ENCODE results near the gene HSD17B2. TPM values are rescaled to one million over a fixed set of nuclear protein-coding genes. Genes with fewer than 3 reads are reported as not detected.
"Not testable (repeated sequence)": the region's sequence is repeated elsewhere in the genome, so short reads cannot be mapped to it uniquely, and the experiment has no call there.

HSD17B2 gene
- total and polyA plus RNA-seq, 8 donors, result 0.11 to 0.86 (median 0.37) TPM

- Histone ChIP-seq H3K4me3 (no peak overlapping the region), H3K9me3 (peaks cover 0 to 10% of the 10 kb centered on the region in 2 donors), H3K4me1 (no peaks in the 10 kb centered on the region), H3K27ac (no peak overlapping the region), H3K36me3 (peaks cover 0 to under 1% of the 10 kb centered on the region in 2 donors), H3K27me3 (no peaks in the 10 kb centered on the region)
- ATAC-seq (no peak), DNase-seq (no peak)
- intact Hi-C loops (cut with DNase I), result no loop called here
- no peak for TF ChIP-seq CTCF (IDR thresholded peaks at IDR 0.05)
Measured at GRCh38 chr16:82005027-82005830, 29.8 kb upstream of the HSD17B2 start.

- H3K4me1 ChIP-seq, result no peaks in the 10 kb centered on the region
- ATAC-seq (no peak), DNase-seq (no peak)
- no peak overlapping the region for H3K4me3 ChIP-seq
- H3K27ac ChIP-seq, result no peak overlapping the region
- no peak for TF ChIP-seq CTCF (IDR thresholded peaks at IDR 0.05)
- peaks cover 0 to 10% of the 10 kb centered on the region in 2 donors for H3K9me3 ChIP-seq
- H3K36me3 ChIP-seq, result no peaks in the 10 kb centered on the region
- peaks cover 0 to 4% of the 10 kb centered on the region in 2 donors for H3K27me3 ChIP-seq
- intact Hi-C loops (cut with DNase I), result no loop called here
Measured at GRCh38 chr16:82006036-82006435, 29.0 kb upstream of the HSD17B2 start.

GRCh38 chr16:82007189-82007588 is 27.9 kb upstream of the HSD17B2 start:
- peaks cover 0 to 15% of the 10 kb centered on the region in 2 donors for H3K27me3 ChIP-seq
- H3K4me1 ChIP-seq, result no peaks in the 10 kb centered on the region
- no peak overlapping the region for H3K4me3 ChIP-seq
- ATAC-seq (no peak), DNase-seq (no peak)
- H3K27ac ChIP-seq, result no peak overlapping the region
- no peaks in the 10 kb centered on the region for H3K36me3 ChIP-seq
- TF ChIP-seq CTCF (IDR thresholded peaks at IDR 0.05), result no peak
- H3K9me3 ChIP-seq, result peaks cover 0 to 10% of the 10 kb centered on the region in 2 donors
- intact Hi-C loops (cut with DNase I), result no loop called here

- Histone ChIP-seq H3K4me1 (no peaks in the 10 kb centered on the region), H3K36me3 (no peaks in the 10 kb centered on the region), H3K9me3 (peaks cover 0 to 10% of the 10 kb centered on the region in 2 donors), H3K27ac (no peak overlapping the region), H3K4me3 (no peak overlapping the region), H3K27me3 (peaks cover 0 to 17% of the 10 kb centered on the region in 2 donors)
- DNase-seq, result no peak
- intact Hi-C loops (cut with DNase I), result no loop called here
- no peak for ATAC-seq
- TF ChIP-seq CTCF (IDR thresholded peaks at IDR 0.05), result no peak
Measured at GRCh38 chr16:82008957-82009592, 26.0 kb upstream of the HSD17B2 start.

GRCh38 chr16:82009789-82010188 is 25.3 kb upstream of the HSD17B2 start:
- H3K36me3 ChIP-seq; H3K27ac ChIP-seq; H3K4me1 ChIP-seq; H3K4me3 ChIP-seq; DNase-seq; ATAC-seq; intact Hi-C loops (cut with DNase I): not testable (repeated sequence)
- Histone ChIP-seq H3K27me3 (peaks cover 0 to 17% of the 10 kb centered on the region in 2 donors), H3K9me3 (peaks cover 0 to 10% of the 10 kb centered on the region in 2 donors)

Measured in left lung (tissue), 10 donors.